ENCODE results near the gene SLC4A4. TPM values are rescaled to one million over a fixed set of nuclear protein-coding genes. Genes with fewer than 3 reads are reported as not detected.

SLC4A4 gene
- polyA plus RNA-seq, 1 of the 3 experiments (the other 2 are of a cell fraction), result not detected

- CTCF ChIA-PET, result no interaction called here
- WGBS (ENCODE audit: low lambda C conversion rate), result 10% methylated on average over 3 of the region's 3 CpGs
- no peak overlapping the region for H3K9ac ChIP-seq
These were observed 53.3 kb downstream of the SLC4A4 start for GRCh38 chr4:71392109-71392508.

More at GRCh38 chr4:71392109-71392508, 53.3 kb downstream of the SLC4A4 start:
- H3K4me1 ChIP-seq (ENCODE audit: control insufficient read depth in 1 of 2, insufficient read depth in 2 of 2, low read depth in 1 of 2, low read length in 1 of 2), result no peaks in the 10 kb centered on the region
- no peaks in the 10 kb centered on the region for H3K36me3 ChIP-seq (replicated peaks in 1 of 2; ENCODE audit: control insufficient read depth in 1 of 2, insufficient read depth in 2 of 2, low read length in 1 of 2)
- no peaks in the 10 kb centered on the region for H3K9me3 ChIP-seq
- H3K27me3 ChIP-seq (ENCODE audit: insufficient read depth), result no peaks in the 10 kb centered on the region
- H3K27ac ChIP-seq (ENCODE audit: low read depth in 2 of 2, low read length in 1 of 2), result no peak overlapping the region
- no peak overlapping the region for H2AFZ ChIP-seq (ENCODE audit: low read depth)
- H3K79me2 ChIP-seq (ENCODE audit: insufficient read depth), result no peaks in the 10 kb centered on the region
- POLR2A ChIA-PET, result no interaction called here
- no peak for TF ChIP-seq REST (IDR thresholded peaks at IDR 0.05; ENCODE audit: low read depth, low read length)
- no peak for TF ChIP-seq IRF3 (IDR thresholded peaks at IDR 0.05; ENCODE audit: low read depth, low read length)
- TF ChIP-seq EZH2phosphoT487 (IDR thresholded peaks at IDR 0.05; ENCODE audit: borderline replicate concordance, low read depth), result no peak
- no peak for TF ChIP-seq USF2 (IDR thresholded peaks at IDR 0.05; ENCODE audit: borderline replicate concordance, low read depth, low read length)
- no peak for TF ChIP-seq USF1 (IDR thresholded peaks at IDR 0.05; ENCODE audit: borderline replicate concordance, low read depth)
- no peak for TF ChIP-seq GATA2 (CRISPR knock-in tag; IDR thresholded peaks at IDR 0.05)
- no peak for TF ChIP-seq SIN3A (IDR thresholded peaks at IDR 0.05; ENCODE audit: borderline replicate concordance, low read depth, low read length)
- TF ChIP-seq POLR2AphosphoS5 (IDR thresholded peaks at IDR 0.05; ENCODE audit: low read depth, low read length), result no peak
- no peak for TF ChIP-seq ZBTB33 (IDR thresholded peaks at IDR 0.05; ENCODE audit: borderline replicate concordance, low read depth)
- H3K4me2 ChIP-seq, result no peak overlapping the region
- H3F3A ChIP-seq (replicated peaks; ENCODE audit: insufficient read depth), result no peaks in the 10 kb centered on the region
- DNase-seq, result no peak
- H3K4me3 ChIP-seq (ENCODE audit: low read depth in 2 of 2, low read length in 1 of 2), result no peak overlapping the region
- H3K9me2 ChIP-seq, result no peaks in the 10 kb centered on the region
- no peaks in the 10 kb centered on the region for H4K20me1 ChIP-seq (ENCODE audit: insufficient read depth)
